Measurements from ENCODE around the gene MYO1D.

The MYO1D gene

GRCh38 chr17:32732900-32733299 lies 144.0 kb downstream of the MYO1D start:
- TF ChIP-seq ZBTB7A (IDR thresholded peaks at IDR 0.05; ENCODE audit: low read depth) (no peak), TAF1 (IDR thresholded peaks at IDR 0.05; ENCODE audit: low read depth) (no peak), EP300 (IDR thresholded peaks at IDR 0.05; ENCODE audit: borderline replicate concordance) (no peak), CEBPB (IDR thresholded peaks at IDR 0.05) (no peak), TCF12 (IDR thresholded peaks at IDR 0.05; ENCODE audit: low read depth) (no peak), TEAD4 (IDR thresholded peaks at IDR 0.05) (no peak), NFIC (IDR thresholded peaks at IDR 0.05) (no peak), FOXM1 (IDR thresholded peaks at IDR 0.05; ENCODE audit: borderline replicate concordance, low read depth) (no peak), YY1 (IDR thresholded peaks at IDR 0.05; ENCODE audit: low read depth) (no peak), EGR1 (IDR thresholded peaks at IDR 0.05) (no peak), MAX (IDR thresholded peaks at IDR 0.05) (no peak), CREB1 (IDR thresholded peaks at IDR 0.05; ENCODE audit: low read depth) (no peak), REST (IDR thresholded peaks at IDR 0.05; ENCODE audit: low read depth) (no peak), USF1 (IDR thresholded peaks at IDR 0.05) (no peak), RAD21 (IDR thresholded peaks at IDR 0.05; ENCODE audit: low read depth) (no peak)

DNA sequence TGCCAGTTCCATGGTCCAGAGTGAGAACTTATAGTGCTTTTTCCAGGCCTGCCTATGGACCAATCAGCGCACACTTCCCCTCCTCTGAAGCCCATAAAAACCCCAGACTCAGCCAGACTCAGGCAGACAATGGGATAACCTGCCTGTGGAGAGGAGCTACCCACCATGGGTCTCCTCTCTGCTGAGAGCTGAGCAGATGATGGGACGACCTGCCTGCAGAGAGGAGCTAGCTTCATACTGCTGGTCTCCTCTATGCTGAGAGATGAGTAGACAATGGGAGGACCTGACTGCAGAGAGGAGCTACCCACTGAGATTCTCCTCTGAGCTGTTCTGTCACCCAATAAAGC lies 144.7 kb downstream of the MYO1D start:
- TF ChIP-seq USF1 (IDR thresholded peaks at IDR 0.05) (no peak), MAX (IDR thresholded peaks at IDR 0.05) (no peak), CREB1 (IDR thresholded peaks at IDR 0.05; ENCODE audit: low read depth) (no peak), ZBTB7A (IDR thresholded peaks at IDR 0.05; ENCODE audit: low read depth) (no peak), TEAD4 (IDR thresholded peaks at IDR 0.05) (no peak), CEBPB (IDR thresholded peaks at IDR 0.05) (no peak), RAD21 (IDR thresholded peaks at IDR 0.05; ENCODE audit: low read depth) (no peak), TAF1 (IDR thresholded peaks at IDR 0.05; ENCODE audit: low read depth) (no peak), EP300 (IDR thresholded peaks at IDR 0.05; ENCODE audit: borderline replicate concordance) (no peak), YY1 (IDR thresholded peaks at IDR 0.05; ENCODE audit: low read depth) (no peak), FOXM1 (IDR thresholded peaks at IDR 0.05; ENCODE audit: borderline replicate concordance, low read depth) (no peak), NFIC (IDR thresholded peaks at IDR 0.05) (no peak), TCF12 (IDR thresholded peaks at IDR 0.05; ENCODE audit: low read depth) (no peak), REST (IDR thresholded peaks at IDR 0.05; ENCODE audit: low read depth) (no peak), EGR1 (IDR thresholded peaks at IDR 0.05) (no peak)

DNA sequence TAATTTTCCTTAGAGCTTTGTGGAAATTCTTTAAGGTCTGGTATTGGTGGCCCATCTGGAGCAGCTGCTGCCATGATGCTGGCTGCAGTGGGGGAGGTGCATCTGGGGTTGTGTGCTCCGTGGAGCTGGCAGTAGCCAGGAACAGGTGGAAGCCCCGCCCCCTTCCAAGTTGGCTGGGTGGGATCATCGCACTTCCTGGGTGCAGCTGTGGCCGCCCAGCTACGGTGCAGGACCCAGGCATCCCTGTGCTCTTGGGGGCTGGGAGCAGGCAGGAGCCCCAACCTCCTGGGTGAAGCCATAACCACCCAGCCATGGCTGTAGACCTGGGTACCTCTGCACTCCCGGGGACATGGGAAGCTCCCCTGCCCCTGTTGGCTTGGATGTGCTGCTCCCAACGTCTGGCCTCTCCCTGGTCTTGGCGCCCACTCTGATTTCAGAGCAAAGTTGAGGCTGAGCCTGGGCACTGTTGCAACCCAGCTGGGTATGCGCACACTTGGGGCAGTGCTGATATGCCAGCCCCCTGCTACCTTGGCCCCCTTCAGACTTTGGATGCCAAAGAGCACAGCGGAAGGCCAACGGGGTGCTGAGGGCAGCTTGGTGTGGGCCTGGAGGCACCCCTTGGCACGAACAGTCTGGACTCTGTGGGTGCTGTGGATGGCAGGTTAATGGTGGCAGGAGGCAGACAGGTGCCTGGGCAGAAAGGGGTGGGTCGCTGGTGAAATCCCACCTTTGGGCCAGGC lies 145.2 kb downstream of the MYO1D start:
- TF ChIP-seq TAF1 (IDR thresholded peaks at IDR 0.05; ENCODE audit: low read depth), result no peak
- no peak for TF ChIP-seq USF1 (IDR thresholded peaks at IDR 0.05)
- TF ChIP-seq NFIC (IDR thresholded peaks at IDR 0.05), result no peak
- no peak for TF ChIP-seq YY1 (IDR thresholded peaks at IDR 0.05; ENCODE audit: low read depth)
- TF ChIP-seq FOXM1 (IDR thresholded peaks at IDR 0.05; ENCODE audit: borderline replicate concordance, low read depth), result no peak
- no peak for TF ChIP-seq EP300 (IDR thresholded peaks at IDR 0.05; ENCODE audit: borderline replicate concordance)
- TF ChIP-seq EGR1 (IDR thresholded peaks at IDR 0.05), result no peak

DNA sequence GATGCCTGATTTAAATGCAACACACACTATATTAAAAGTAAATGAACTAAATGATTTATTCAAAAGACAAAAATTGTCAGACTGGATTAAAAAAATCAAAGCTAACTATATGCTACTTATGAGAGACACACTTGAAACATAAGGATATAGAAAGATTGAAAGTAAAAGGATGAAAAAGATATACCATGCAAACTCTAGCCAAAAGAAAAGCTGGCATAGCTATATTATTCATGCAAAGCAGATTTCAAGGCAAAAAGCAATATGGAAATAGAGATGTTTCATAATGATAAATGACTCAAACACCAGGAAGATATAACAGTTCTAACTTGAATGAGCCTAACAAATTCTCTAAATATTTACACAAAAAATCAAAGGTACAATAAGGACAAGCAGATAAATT lies 149.2 kb downstream of the MYO1D start:
- TF ChIP-seq EP300 (IDR thresholded peaks at IDR 0.05; ENCODE audit: borderline replicate concordance), result no peak
- no peak for TF ChIP-seq TAF1 (IDR thresholded peaks at IDR 0.05; ENCODE audit: low read depth)
- no peak for TF ChIP-seq MAX (IDR thresholded peaks at IDR 0.05)
- no peak for TF ChIP-seq TEAD4 (IDR thresholded peaks at IDR 0.05)
- no peak for TF ChIP-seq RAD21 (IDR thresholded peaks at IDR 0.05; ENCODE audit: low read depth)
- no peak for TF ChIP-seq NFIC (IDR thresholded peaks at IDR 0.05)
- no peak for TF ChIP-seq EGR1 (IDR thresholded peaks at IDR 0.05)
- TF ChIP-seq FOXM1 (IDR thresholded peaks at IDR 0.05; ENCODE audit: borderline replicate concordance, low read depth), result no peak
- no peak for TF ChIP-seq YY1 (IDR thresholded peaks at IDR 0.05; ENCODE audit: low read depth)
- no peak for TF ChIP-seq TCF12 (IDR thresholded peaks at IDR 0.05; ENCODE audit: low read depth)
- no peak for TF ChIP-seq CREB1 (IDR thresholded peaks at IDR 0.05; ENCODE audit: low read depth)
- no peak for TF ChIP-seq REST (IDR thresholded peaks at IDR 0.05; ENCODE audit: low read depth)
- no peak for TF ChIP-seq USF1 (IDR thresholded peaks at IDR 0.05)
- no peak for TF ChIP-seq CEBPB (IDR thresholded peaks at IDR 0.05)
- no peak for TF ChIP-seq ZBTB7A (IDR thresholded peaks at IDR 0.05; ENCODE audit: low read depth)

Measured in Ishikawa (cell line).